ENCODE measurements around the gene ADGRE3.
"Not testable (repeated sequence)": the region's sequence is repeated elsewhere in the genome, so short reads cannot be mapped to it uniquely, and the experiment has no call there.

GRCh38 chr19:14624491-14624890 lies 50.2 kb downstream of the ADGRE3 start:
- TF ChIP-seq CTCF (IDR thresholded peaks at IDR 0.05; ENCODE audit: insufficient read depth, low read depth, low read length); EZH2 (IDR thresholded peaks at IDR 0.05; ENCODE audit: insufficient read depth, low read length): not testable (repeated sequence)
